ENCODE measurements around the gene TGM6.

DNA sequence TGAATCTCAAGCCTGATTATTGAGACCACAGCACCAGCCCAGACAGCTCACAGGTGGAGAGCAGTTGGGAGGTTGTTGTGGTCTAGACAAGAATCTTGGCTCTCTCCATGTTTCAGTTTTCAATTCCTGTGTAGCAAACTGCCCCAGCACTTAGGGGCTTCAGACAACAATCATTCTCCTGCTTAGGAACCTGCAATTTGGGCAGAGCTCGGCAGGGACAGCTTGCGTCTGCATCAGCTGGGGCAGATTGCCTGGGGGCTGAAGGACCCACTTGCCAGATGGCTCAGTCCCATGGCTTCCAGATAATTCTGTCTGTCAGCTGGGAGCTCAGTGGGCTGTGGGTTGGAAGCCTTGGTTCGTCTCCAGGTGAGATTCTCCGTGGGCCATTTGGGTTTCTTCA, 6.9 kb downstream of the TGM6 start:
- TF ChIP-seq, protein P1, sequence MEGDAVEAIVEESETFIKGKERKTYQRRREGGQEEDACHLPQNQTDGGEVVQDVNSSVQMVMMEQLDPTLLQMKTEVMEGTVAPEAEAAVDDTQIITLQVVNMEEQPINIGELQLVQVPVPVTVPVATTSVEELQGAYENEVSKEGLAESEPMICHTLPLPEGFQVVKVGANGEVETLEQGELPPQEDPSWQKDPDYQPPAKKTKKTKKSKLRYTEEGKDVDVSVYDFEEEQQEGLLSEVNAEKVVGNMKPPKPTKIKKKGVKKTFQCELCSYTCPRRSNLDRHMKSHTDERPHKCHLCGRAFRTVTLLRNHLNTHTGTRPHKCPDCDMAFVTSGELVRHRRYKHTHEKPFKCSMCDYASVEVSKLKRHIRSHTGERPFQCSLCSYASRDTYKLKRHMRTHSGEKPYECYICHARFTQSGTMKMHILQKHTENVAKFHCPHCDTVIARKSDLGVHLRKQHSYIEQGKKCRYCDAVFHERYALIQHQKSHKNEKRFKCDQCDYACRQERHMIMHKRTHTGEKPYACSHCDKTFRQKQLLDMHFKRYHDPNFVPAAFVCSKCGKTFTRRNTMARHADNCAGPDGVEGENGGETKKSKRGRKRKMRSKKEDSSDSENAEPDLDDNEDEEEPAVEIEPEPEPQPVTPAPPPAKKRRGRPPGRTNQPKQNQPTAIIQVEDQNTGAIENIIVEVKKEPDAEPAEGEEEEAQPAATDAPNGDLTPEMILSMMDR (optimal IDR thresholded peaks at IDR 0.05 in 1 of 3, IDR thresholded peaks at IDR 0.05 in 1 of 3, conservative IDR thresholded peaks at IDR 0.05 in 1 of 3; ENCODE audit: extremely low read depth in 1 of 3, insufficient read depth in 2 of 3, low read length in 3 of 3): no peak
- TF ChIP-seq EZH2 (IDR thresholded peaks at IDR 0.05; ENCODE audit: low read length): no peak

Data from keratinocyte (primary cell).